A549 (cell line): Measurements from ENCODE around the gene IPO4. TPM values are rescaled to one million over a fixed set of nuclear protein-coding genes. Genes with fewer than 3 reads are reported as not detected.
"Not testable (repeated sequence)": the region's sequence is repeated elsewhere in the genome, so short reads cannot be mapped to it uniquely, and the experiment has no call there.

Experiments
- ATAC-seq, 2 experiments: fragments of 200-7000 bp in 1 of 2; fragments of >200 bp in 1 of 2; cut with Nextera tagmentation in 1 of 2; cut with Tn5 transposase in 1 of 2; 3 replicates each; pipeline versions ENCODE4 v1.8.0 to v1.9.1; 2018 to 2020; ENCODE audit warnings: mild to moderate bottlenecking in 1 of 2, moderate library complexity in 1 of 2
- CTCF ChIA-PET: fragments of 300-600 bp; sonication (Branson Sonifier 250); formaldehyde crosslinking; extraction: SDS; loops from one replicate; lab custom pipeline; 2021; ENCODE audit warnings: antibody characterized with exemption, inconsistent platforms; lab: Yijun Ruan, JAX
- POLR2A ChIA-PET: fragments of 350-600 bp; formaldehyde crosslinking; extraction: SDS; loops from one replicate; lab custom pipeline; 2021; ENCODE audit warnings: antibody characterized with exemption, inconsistent platforms; lab: Yijun Ruan, JAX
- DNase-seq, 2 experiments: peaks; one replicate each; pipeline versions ENCODE4 v3.0.0 to v3.0.0-alpha.2; 2011 to 2016; ENCODE audit warnings: low read depth in 1 of 2, low spot score in 1 of 2
- FAIRE-seq: peaks from 2 replicates; lab custom pipeline; 2011; peaks lifted over from hg19 to GRCh38; lab: Jason Lieb, UNC
- H3K27ac ChIP-seq, 2 experiments: fragments of >200 bp; sonication (Bioruptor Twin); formaldehyde crosslinking; 3 replicates each; pipeline ENCODE4 v1.5.1; 2016 to 2017
- H3K4me1 ChIP-seq: fragments of >200 bp; sonication (Bioruptor Twin); formaldehyde crosslinking; 3 replicates; pipeline ENCODE4 v1.6.1; 2016
- H3K4me2 ChIP-seq: fragments of >200 bp; sonication (Bioruptor Twin); formaldehyde crosslinking; 3 replicates; pipeline ENCODE4 v1.6.1; 2016
- H3K4me3 ChIP-seq: fragments of >200 bp; sonication (Bioruptor Twin); formaldehyde crosslinking; 3 replicates; pipeline ENCODE4 v1.5.1; 2016
- H3K9me3 ChIP-seq: fragments of >200 bp; sonication (Bioruptor Twin); formaldehyde crosslinking; 3 replicates; pipeline ENCODE4 v1.6.1; 2016
- EHF ChIP-seq: fragments of 250-450 bp; sonication (Bioruptor Pico); IDR thresholded peaks from 2 replicates; pipeline ENCODE4 v1.5.0; 2020; ENCODE audit warnings: mild to moderate bottlenecking
- HOXA7 ChIP-seq: fragments of 250-450 bp; sonication (Bioruptor Pico); IDR thresholded peaks from 2 replicates; pipeline ENCODE4 v1.5.0; 2020; ENCODE audit warnings: mild to moderate bottlenecking, moderate library complexity
- HOXB5 ChIP-seq: fragments of 250-450 bp; sonication (Bioruptor Pico); IDR thresholded peaks from 2 replicates; pipeline ENCODE4 v1.5.0; 2020; ENCODE audit warnings: mild to moderate bottlenecking, moderate library complexity
- JUN ChIP-seq, 2 experiments: fragments of >200 bp; sonication (Bioruptor Twin); formaldehyde crosslinking; IDR thresholded peaks; 2 replicates in 1 of 2; 3 replicates in 1 of 2; pipeline ENCODE4 v1.6.1; 2016 to 2017
- JUNB ChIP-seq: fragments of >200 bp; sonication (Bioruptor Twin); formaldehyde crosslinking; IDR thresholded peaks from 2 replicates; pipeline ENCODE4 v1.6.1; 2016
- MAFK ChIP-seq: fragments of 450-650 bp; IDR thresholded peaks from 2 replicates; pipeline ENCODE4 v1.6.1; 2014; ENCODE audit not compliant: partially characterized antibody
- MAZ ChIP-seq: fragments of 150-350 bp; IDR thresholded peaks from 2 replicates; pipeline ENCODE4 v1.6.1; 2014; ENCODE audit warnings: antibody characterized with exemption, low read depth, low read length, borderline replicate concordance
- NFE2L2 ChIP-seq: fragments of 150-350 bp; conservative IDR thresholded peaks from 2 replicates; pipeline ENCODE4 v1.6.1; 2014; ENCODE audit warnings: low read length
- PHF8 ChIP-seq: fragments of 200-600 bp; sonication (generic); IDR thresholded peaks from 2 replicates; pipeline ENCODE4 v1.6.1; 2016; ENCODE audit warnings: low read depth, mild to moderate bottlenecking, antibody characterized with exemption, moderate library complexity, borderline replicate concordance
- RAD21 ChIP-seq, 2 experiments: fragments of >200 bp in 1 of 2; sonication (Bioruptor Twin) in 1 of 2; formaldehyde crosslinking in 1 of 2; IDR thresholded peaks in 1 of 2; conservative IDR thresholded peaks in 1 of 2; 2 replicates in 1 of 2; 3 replicates in 1 of 2; pipeline ENCODE4 v1.6.1; 2012 to 2018; ENCODE audit warnings: inconsistent platforms in 1 of 2
- RARB ChIP-seq: fragments of 250-450 bp; sonication (Bioruptor Pico); IDR thresholded peaks from 2 replicates; pipeline ENCODE4 v1.8.0; 2021; ENCODE audit warnings: mild to moderate bottlenecking, moderate library complexity
- RCOR1 ChIP-seq: fragments of 150-350 bp; IDR thresholded peaks from 2 replicates; pipeline ENCODE4 v1.6.1; 2014; ENCODE audit warnings: antibody characterized with exemption, low read length, low read depth
- REST ChIP-seq: fragments of 200-600 bp; sonication (generic); IDR thresholded peaks from 2 replicates; pipeline ENCODE4 v1.6.1; 2016; ENCODE audit warnings: antibody characterized with exemption, mild to moderate bottlenecking, moderate library complexity
- ZC3H11A ChIP-seq: fragments of 450-650 bp; IDR thresholded peaks from 2 replicates; pipeline ENCODE4 v1.6.1; 2014; ENCODE audit warnings: antibody characterized with exemption, mild to moderate bottlenecking
- ZFP36 ChIP-seq: fragments of 450-650 bp; IDR thresholded peaks from 2 replicates; pipeline ENCODE4 v1.6.1; 2014; ENCODE audit warnings: borderline replicate concordance; ENCODE audit not compliant: partially characterized antibody
- WGBS: methylation state at CpG from one replicate; pipeline ENCODE4 v1.1.6; 2017; ENCODE audit errors: missing lambda C conversion rate; 5-methylcytosine and 5-hydroxymethylcytosine counted together
- polyA plus RNA-seq, 4 experiments: library from polyadenylated mRNA; depleted of rRNA in 3 of 4; stranded (reverse); fragments of >200 nt; fragmentation: RNase III in 1 of 4; extraction: RNeasy Plus Mini Kit Qiagen cat#74134 plus additional on column Dnase treatment in 1 of 4; gene quantifications; 2 replicates in 3 of 4; 3 replicates in 1 of 4; pipeline ENCODE4 v1.2.3, GENCODE V29; 2011 to 2017
- TF ChIP-seq, protein P1 (sequence below): IDR thresholded peaks from 2 replicates; pipeline ENCODE4 v1.6.1; 2012; ENCODE audit warnings: low read depth, borderline replicate concordance
- TF ChIP-seq, protein P2 (sequence below): fragments of >200 bp; sonication (Bioruptor Twin); formaldehyde crosslinking; IDR thresholded peaks from 3 replicates; pipeline ENCODE4 v1.6.1; 2016

Gene IPO4
- polyA plus RNA-seq, 2 of the 4 experiments (the other 2 are of a cell fraction), result 37.1 to 91.7 TPM

- no peaks in the 10 kb centered on the region for H3K9me3 ChIP-seq
- CTCF ChIA-PET, result interaction anchor here (1.0 to 1.4 kb wide), 3 partner anchors 10 to 16 kb away, joined by 3 to 6 read pairs (median 3); partner anchors contain the start of genes MDP1 and TINF2
- ATAC-seq, result no peak
- H3K4me3 ChIP-seq, result no peak overlapping the region
- 95% methylated on average over 1 of the region's 1 CpG for WGBS
- TF ChIP-seq MAZ, result no peak
- peak; percentile 93 for TF ChIP-seq MAFK
- no peak overlapping the region for H3K27ac ChIP-seq
- no peak overlapping the region for H3K4me2 ChIP-seq
- H3K4me1 ChIP-seq, result peaks cover 14% of the 10 kb centered on the region
- DNase-seq, result no peak
- FAIRE-seq, result no peak
- POLR2A ChIA-PET, result no interaction called here
Measured at GRCh38 chr14:24226473-24226872, 37.9 kb upstream of the IPO4 start.

DNA sequence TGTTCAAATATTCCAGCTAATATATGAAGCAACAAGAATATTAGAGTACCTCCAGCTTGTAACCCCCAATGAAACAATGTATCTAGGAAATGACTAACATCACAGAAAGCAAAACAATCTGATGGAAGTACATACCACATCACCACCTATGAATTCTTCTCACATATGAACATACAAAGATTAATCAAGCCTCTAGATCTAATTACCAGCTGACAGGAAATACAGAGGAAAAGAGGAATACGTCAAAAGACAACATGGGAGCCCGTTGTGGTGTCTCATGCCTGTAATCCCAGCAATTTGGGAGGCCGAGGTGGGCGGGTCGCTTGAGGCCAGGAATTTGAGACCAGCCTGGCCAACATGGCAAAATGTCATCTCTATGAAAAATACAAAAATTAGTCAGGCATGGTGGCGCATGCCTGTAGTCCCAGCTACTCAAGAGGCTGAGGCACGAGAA is 36.0 kb upstream of the IPO4 start:
- POLR2A ChIA-PET, result interaction anchor here (1.4 kb wide), 1 partner anchor 18 kb away, joined by 3 read pairs; the partner anchor contains the start of gene TINF2
- TF ChIP-seq NFE2L2 (no peak), HOXB5 (CRISPR knock-in tag) (no peak), RARB (CRISPR knock-in tag) (no peak), ZC3H11A (no peak), RCOR1 (no peak), REST (no peak), JUN (IDR thresholded peaks at IDR 0.05) (no peak), JUNB (no peak), RAD21 (conservative IDR thresholded peaks at IDR 0.05 in 1 of 2, IDR thresholded peaks at IDR 0.05 in 1 of 2) (no peak), ZFP36 (no peak), HOXA7 (no peak), PHF8 (no peak), EHF (CRISPR knock-in tag) (no peak)
- TF ChIP-seq, protein P1, sequence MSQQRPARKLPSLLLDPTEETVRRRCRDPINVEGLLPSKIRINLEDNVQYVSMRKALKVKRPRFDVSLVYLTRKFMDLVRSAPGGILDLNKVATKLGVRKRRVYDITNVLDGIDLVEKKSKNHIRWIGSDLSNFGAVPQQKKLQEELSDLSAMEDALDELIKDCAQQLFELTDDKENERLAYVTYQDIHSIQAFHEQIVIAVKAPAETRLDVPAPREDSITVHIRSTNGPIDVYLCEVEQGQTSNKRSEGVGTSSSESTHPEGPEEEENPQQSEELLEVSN, result no peak
- TF ChIP-seq, protein P2, sequence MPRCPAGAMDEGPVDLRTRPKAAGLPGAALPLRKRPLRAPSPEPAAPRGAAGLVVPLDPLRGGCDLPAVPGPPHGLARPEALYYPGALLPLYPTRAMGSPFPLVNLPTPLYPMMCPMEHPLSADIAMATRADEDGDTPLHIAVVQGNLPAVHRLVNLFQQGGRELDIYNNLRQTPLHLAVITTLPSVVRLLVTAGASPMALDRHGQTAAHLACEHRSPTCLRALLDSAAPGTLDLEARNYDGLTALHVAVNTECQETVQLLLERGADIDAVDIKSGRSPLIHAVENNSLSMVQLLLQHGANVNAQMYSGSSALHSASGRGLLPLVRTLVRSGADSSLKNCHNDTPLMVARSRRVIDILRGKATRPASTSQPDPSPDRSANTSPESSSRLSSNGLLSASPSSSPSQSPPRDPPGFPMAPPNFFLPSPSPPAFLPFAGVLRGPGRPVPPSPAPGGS, result no peak
- TF ChIP-seq, all 56 proteins: peak for 0
- WGBS, result 86% methylated on average over 7 of the region's 7 CpGs
- Histone ChIP-seq H3K4me1 (peaks cover 7% of the 10 kb centered on the region; the same call in 2 of the 3 replicates), H3K9me3 (no peaks in the 10 kb centered on the region), H3K4me3 (no peak overlapping the region), H3K27ac (no peak overlapping the region), H3K4me2 (no peak overlapping the region)
- CTCF ChIA-PET, result interaction anchor here (0.7 to 1.9 kb wide), 4 partner anchors 9 to 84 kb away, joined by 3 to 5 read pairs (median 4); partner anchors contain the start of genes MDP1 and TINF2
- ATAC-seq (no peak), FAIRE-seq (no peak), DNase-seq (no peak)

GRCh38 chr14:24222987-24223386 is 34.4 kb upstream of the IPO4 start:
- H3K27ac ChIP-seq, DNase-seq, POLR2A ChIA-PET, FAIRE-seq, ATAC-seq, H3K9me3 ChIP-seq, H3K4me3 ChIP-seq, H3K4me1 ChIP-seq, H3K4me2 ChIP-seq: not testable (repeated sequence)
- CTCF ChIA-PET, result interaction anchor here (1.2 kb wide), 1 partner anchor 17 kb away, joined by 5 read pairs; no protein-coding TSS in a partner anchor
- WGBS, result 100% methylated on average over 4 of the region's 4 CpGs
